Breast epithelium (tissue), 4 donors: Measurements from ENCODE around the gene MYCL. TPM values are rescaled to one million over a fixed set of nuclear protein-coding genes. Genes with fewer than 3 reads are reported as not detected.

Experiments used
- DNase-seq, 2 donors: peaks; one replicate each; pipeline ENCODE4 v3.0.0-alpha.2; 2019; ENCODE audit warnings: low spot score in 2 of 2
- H3K27ac ChIP-seq, 2 donors: fragments of 200-600 bp; sonication (generic) in 1 of 2; one replicate each; pipeline ENCODE4 v1.5.1; 2016 to 2019; ENCODE audit warnings: mild to moderate bottlenecking in 1 of 2
- H3K27me3 ChIP-seq, 2 donors: fragments of 200-600 bp; sonication (generic) in 1 of 2; one replicate each; pipeline versions ENCODE4 v1.5.1 to v1.6.0; 2017 to 2019; ENCODE audit warnings: control low read depth in 1 of 2, mild to moderate bottlenecking in 1 of 2
- H3K36me3 ChIP-seq: fragments of 200-600 bp; one replicate; pipeline ENCODE4 v1.5.1; 2019
- H3K4me1 ChIP-seq, 2 donors: fragments of 200-600 bp; sonication (generic); one replicate each; pipeline ENCODE4 v1.5.1; 2016 to 2019; ENCODE audit warnings: control low read depth in 1 of 2
- H3K4me3 ChIP-seq, 3 donors: fragments of 200-600 bp; sonication (generic); 1 replicate in 2 of 3; 2 replicates in 1 of 3; pipeline ENCODE4 v1.5.1; 2016 to 2019; ENCODE audit warnings: mild to moderate bottlenecking in 3 of 3, moderate library complexity in 2 of 3
- H3K9me3 ChIP-seq, 2 donors: fragments of 200-600 bp; sonication (generic) in 1 of 2; one replicate each; pipeline ENCODE4 v1.5.1; 2016 to 2019; ENCODE audit warnings: control low read depth in 1 of 2
- CTCF ChIP-seq, 3 donors: fragments of 450-650 bp; IDR thresholded peaks; one replicate each; pipeline ENCODE4 v1.5.1; 2016 to 2017; ENCODE audit warnings: antibody characterized with exemption in 3 of 3, mild to moderate bottlenecking in 3 of 3, moderate library complexity in 3 of 3
- POLR2A ChIP-seq: fragments of 450-650 bp; IDR thresholded peaks from one replicate; pipeline ENCODE4 v1.6.1; 2016; ENCODE audit warnings: antibody characterized with exemption, mild to moderate bottlenecking, moderate library complexity
- POLR2AphosphoS5 ChIP-seq, 3 donors: sonication (generic); formaldehyde crosslinking; IDR thresholded peaks; one replicate each; pipeline ENCODE4 v1.6.1; 2017; ENCODE audit warnings: antibody characterized with exemption in 3 of 3
- intact Hi-C: fragments of 100-400 bp; cut with DNase I; formaldehyde crosslinking; loops from one replicate; pipeline ENCODE4 v1.15.1; 2023; ENCODE audit warnings: low total_unique reads
- total RNA-seq, 3 donors: library from RNA; depleted of rRNA; stranded (reverse); fragments of >200 nt; gene quantifications; one replicate each; pipeline ENCODE4 v1.1.0, GENCODE V29; 2016

Gene MYCL
- total RNA-seq, 3 donors from 2014 or later: 0.32 to 5.3 (median 0.98) TPM

- Histone ChIP-seq H3K4me3 (no peak overlapping the region), H3K9me3 (no peaks in the 10 kb centered on the region), H3K27me3 (peaks cover 0 to 6% of the 10 kb centered on the region in 2 donors), H3K36me3 (no peaks in the 10 kb centered on the region), H3K4me1 (no peaks in the 10 kb centered on the region), H3K27ac (no peak overlapping the region)
- TF ChIP-seq POLR2AphosphoS5 (IDR thresholded peaks at IDR 0.05): no peak
- TF ChIP-seq CTCF (IDR thresholded peaks at IDR 0.05): no peak
- no peak for TF ChIP-seq POLR2A
- intact Hi-C loops: no loop called here
- DNase-seq: no peak
Measured at GRCh38 chr1:39907528-39908453, 6.1 kb upstream of the MYCL start.

DNA sequence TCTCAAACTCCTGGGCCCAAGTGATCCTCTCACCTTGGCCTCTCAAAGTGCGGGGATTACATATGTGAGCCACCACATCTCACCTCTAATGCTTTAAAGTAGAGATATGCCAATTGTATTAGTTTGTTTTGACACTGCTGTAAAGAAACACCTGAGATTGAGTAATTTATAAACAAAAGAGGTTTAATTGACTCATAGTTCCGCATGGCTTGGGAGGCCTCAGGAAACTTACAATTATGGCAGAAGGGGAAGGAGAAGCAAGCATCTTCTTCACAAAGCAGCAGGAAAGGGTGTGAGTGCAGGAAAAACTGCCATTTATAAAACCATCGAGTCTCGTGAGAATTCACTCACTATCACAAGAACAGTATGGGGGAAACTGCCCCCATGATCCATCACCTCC lies 3.5 kb upstream of the MYCL start:
- no peaks in the 10 kb centered on the region for H3K9me3 ChIP-seq
- intact Hi-C loops: no loop called here
- no peak for DNase-seq
- H3K27me3 ChIP-seq: peaks cover 0 to 2% of the 10 kb centered on the region in 2 donors
- H3K36me3 ChIP-seq: no peaks in the 10 kb centered on the region
- H3K27ac ChIP-seq: no peak overlapping the region
- no peak for TF ChIP-seq POLR2A
- TF ChIP-seq POLR2AphosphoS5 (IDR thresholded peaks at IDR 0.05): no peak
- TF ChIP-seq CTCF (IDR thresholded peaks at IDR 0.05): no peak
- peaks cover 0 to 8% of the 10 kb centered on the region in 2 donors for H3K4me1 ChIP-seq
- no peak overlapping the region for H3K4me3 ChIP-seq

GRCh38 chr1:39902460-39902807 lies 717 bp upstream of the MYCL start:
- H3K9me3 ChIP-seq: no peaks in the 10 kb centered on the region
- DNase-seq: no peak
- H3K4me3 ChIP-seq: peak overlapping the region; percentile 46 to 85 (median 69)
- TF ChIP-seq CTCF (IDR thresholded peaks at IDR 0.05) (no peak), POLR2AphosphoS5 (IDR thresholded peaks at IDR 0.05) (no peak), POLR2A (no peak)
- peaks cover 0 to 2% of the 10 kb centered on the region in 2 donors for H3K27me3 ChIP-seq
- intact Hi-C loops: loop anchor here (5.0 kb wide), 1 partner anchor 85 kb away; no protein-coding TSS in a partner anchor
- H3K4me1 ChIP-seq: peaks cover 0 to 8% of the 10 kb centered on the region in 2 donors
- peak overlapping the region in 1 of 2 donors; percentile 40 for H3K27ac ChIP-seq
- no peaks in the 10 kb centered on the region for H3K36me3 ChIP-seq

GRCh38 chr1:39901464-39901713 lies 328 bp downstream of the MYCL start:
- H3K27ac ChIP-seq: peak overlapping the region; percentile 33 to 34
- H3K4me3 ChIP-seq: peak overlapping the region; percentile 46 to 85 (median 69)
- no peaks in the 10 kb centered on the region for H3K9me3 ChIP-seq
- H3K27me3 ChIP-seq: peaks cover 0 to 2% of the 10 kb centered on the region in 2 donors
- intact Hi-C loops: loop anchor here (5.0 kb wide), 1 partner anchor 84 kb away; no protein-coding TSS in a partner anchor
- DNase-seq: peak in 1 of 2 donors; percentile 52
- no peak for TF ChIP-seq POLR2AphosphoS5 (IDR thresholded peaks at IDR 0.05)
- no peak for TF ChIP-seq CTCF (IDR thresholded peaks at IDR 0.05)
- H3K36me3 ChIP-seq: no peaks in the 10 kb centered on the region
- peaks cover 0 to 8% of the 10 kb centered on the region in 2 donors for H3K4me1 ChIP-seq
